Mucosa of stomach (tissue), 1 donor: ENCODE data around the gene DPP10.
"Not testable (repeated sequence)": the region's sequence is repeated elsewhere in the genome, so short reads cannot be mapped to it uniquely, and the experiment has no call there.

Experiments
- H3K27me3 ChIP-seq: one replicate; pipeline ENCODE4 v1.7.0; 2013; ENCODE audit warnings: mild to moderate bottlenecking, low read length; ENCODE audit not compliant: control insufficient read depth, insufficient read depth
- H3K36me3 ChIP-seq: one replicate; pipeline ENCODE4 v1.7.0; 2013; ENCODE audit warnings: low read length; ENCODE audit not compliant: control insufficient read depth, insufficient read depth
- H3K4me1 ChIP-seq: one replicate; pipeline ENCODE4 v1.7.0; 2013; ENCODE audit warnings: mild to moderate bottlenecking, low read length; ENCODE audit not compliant: control insufficient read depth, insufficient read depth
- H3K4me3 ChIP-seq: one replicate; pipeline ENCODE4 v1.7.0; 2013; ENCODE audit warnings: low read length
- H3K9ac ChIP-seq: one replicate; pipeline ENCODE4 v1.7.0; 2013; ENCODE audit warnings: mild to moderate bottlenecking, low read length, moderate library complexity
- H3K9me3 ChIP-seq: one replicate; pipeline ENCODE4 v1.7.0; 2013; ENCODE audit warnings: mild to moderate bottlenecking, low read length, moderate library complexity; ENCODE audit not compliant: control insufficient read depth
- donor health status: Pancreatic carcinoma.

DPP10 gene

GRCh38 chr2:114940785-114941458 lies 498.5 kb downstream of the DPP10 start:
- Histone ChIP-seq H3K9me3 (no peaks in the 10 kb centered on the region), H3K27me3 (no peaks in the 10 kb centered on the region), H3K9ac (no peak overlapping the region), H3K36me3 (no peaks in the 10 kb centered on the region), H3K4me1 (no peaks in the 10 kb centered on the region), H3K4me3 (no peak overlapping the region)

GRCh38 chr2:114949228-114949804 lies 506.9 kb downstream of the DPP10 start:
- Histone ChIP-seq H3K27me3 (no peaks in the 10 kb centered on the region), H3K4me1 (no peaks in the 10 kb centered on the region), H3K4me3 (no peak overlapping the region), H3K36me3 (no peaks in the 10 kb centered on the region), H3K9ac (no peak overlapping the region), H3K9me3 (no peaks in the 10 kb centered on the region)

GRCh38 chr2:114960389-114960788 lies 517.9 kb downstream of the DPP10 start:
- Histone ChIP-seq H3K4me3 (no peak overlapping the region), H3K4me1 (no peaks in the 10 kb centered on the region), H3K9ac (no peak overlapping the region), H3K9me3 (no peaks in the 10 kb centered on the region), H3K36me3 (no peaks in the 10 kb centered on the region), H3K27me3 (no peaks in the 10 kb centered on the region)

- H3K4me1 ChIP-seq: no peaks in the 10 kb centered on the region
- no peaks in the 10 kb centered on the region for H3K27me3 ChIP-seq
- no peaks in the 10 kb centered on the region for H3K36me3 ChIP-seq
- no peaks in the 10 kb centered on the region for H3K9me3 ChIP-seq
- no peak overlapping the region for H3K9ac ChIP-seq
- no peak overlapping the region for H3K4me3 ChIP-seq
These were observed 520.1 kb downstream of the DPP10 start for GRCh38 chr2:114962532-114962931.

- H3K4me1 ChIP-seq: no peaks in the 10 kb centered on the region
- no peak overlapping the region for H3K4me3 ChIP-seq
- no peaks in the 10 kb centered on the region for H3K9me3 ChIP-seq
- H3K36me3 ChIP-seq: no peaks in the 10 kb centered on the region
- no peak overlapping the region for H3K9ac ChIP-seq
- H3K27me3 ChIP-seq: no peaks in the 10 kb centered on the region
These were observed 526.4 kb downstream of the DPP10 start for GRCh38 chr2:114968748-114969400.

- not testable (repeated sequence) for H3K9me3 ChIP-seq, H3K9ac ChIP-seq, H3K4me1 ChIP-seq, H3K4me3 ChIP-seq, H3K36me3 ChIP-seq, H3K27me3 ChIP-seq
These were observed 561.9 kb downstream of the DPP10 start for GRCh38 chr2:115004321-115004720.

GRCh38 chr2:115011721-115012120 lies 569.3 kb downstream of the DPP10 start:
- Histone ChIP-seq H3K9ac (no peak overlapping the region), H3K36me3 (no peaks in the 10 kb centered on the region), H3K4me3 (no peak overlapping the region), H3K27me3 (no peaks in the 10 kb centered on the region), H3K4me1 (no peaks in the 10 kb centered on the region), H3K9me3 (no peaks in the 10 kb centered on the region)

- not testable (repeated sequence) for H3K9me3 ChIP-seq, H3K36me3 ChIP-seq, H3K4me3 ChIP-seq, H3K27me3 ChIP-seq, H3K4me1 ChIP-seq, H3K9ac ChIP-seq
These were observed 579.6 kb downstream of the DPP10 start for GRCh38 chr2:115022013-115022412.

GRCh38 chr2:115034801-115035200 lies 592.4 kb downstream of the DPP10 start:
- Histone ChIP-seq H3K36me3 (no peaks in the 10 kb centered on the region), H3K4me3 (no peak overlapping the region), H3K27me3 (no peaks in the 10 kb centered on the region), H3K9me3 (no peaks in the 10 kb centered on the region), H3K9ac (no peak overlapping the region), H3K4me1 (no peaks in the 10 kb centered on the region)

GRCh38 chr2:115036818-115037217 lies 594.4 kb downstream of the DPP10 start:
- Histone ChIP-seq H3K27me3 (no peaks in the 10 kb centered on the region), H3K9me3 (no peaks in the 10 kb centered on the region), H3K9ac (no peak overlapping the region), H3K36me3 (no peaks in the 10 kb centered on the region), H3K4me1 (no peaks in the 10 kb centered on the region), H3K4me3 (no peak overlapping the region)

GRCh38 chr2:115057473-115057872 lies 615.0 kb downstream of the DPP10 start:
- no peaks in the 10 kb centered on the region for H3K36me3 ChIP-seq
- H3K4me1 ChIP-seq: no peaks in the 10 kb centered on the region
- H3K27me3 ChIP-seq: no peaks in the 10 kb centered on the region
- no peaks in the 10 kb centered on the region for H3K9me3 ChIP-seq
- no peak overlapping the region for H3K4me3 ChIP-seq
- H3K9ac ChIP-seq: no peak overlapping the region

- Histone ChIP-seq H3K4me3 (no peak overlapping the region), H3K4me1 (no peaks in the 10 kb centered on the region), H3K9ac (no peak overlapping the region), H3K9me3 (no peaks in the 10 kb centered on the region), H3K36me3 (no peaks in the 10 kb centered on the region), H3K27me3 (no peaks in the 10 kb centered on the region)
These were observed 627.6 kb downstream of the DPP10 start for GRCh38 chr2:115070002-115070401.
